Osteoblast (primary cell): ENCODE results near the gene TUBD1. TPM values are rescaled to one million over a fixed set of nuclear protein-coding genes. Genes with fewer than 3 reads are reported as not detected.
A peak's percentile ranks its signal among the peaks of the same experiment; 100 is the strongest.
"Not testable (repeated sequence)": the region's sequence is repeated elsewhere in the genome, so short reads cannot be mapped to it uniquely, and the experiment has no call there.

Experiments
- DNase-seq: peaks from one replicate; pipeline ENCODE4 v3.0.0; 2011; ENCODE audit warnings: low spot score, mixed read lengths; ENCODE audit not compliant: insufficient read length; ENCODE audit errors: missing footprints
- H2AFZ ChIP-seq: 2 replicates; pipeline ENCODE4 v1.6.0; 2011; ENCODE audit warnings: mild to moderate bottlenecking, low read length
- H3K27ac ChIP-seq: 2 replicates; pipeline ENCODE4 v1.5.1; 2011; ENCODE audit warnings: mild to moderate bottlenecking, low read depth, low read length, moderate library complexity
- H3K27me3 ChIP-seq: 2 replicates; pipeline ENCODE4 v1.6.0; 2012; ENCODE audit warnings: mild to moderate bottlenecking, control low read depth, inconsistent platforms, low read length, moderate library complexity; ENCODE audit not compliant: insufficient read depth
- H3K36me3 ChIP-seq: 2 replicates; pipeline ENCODE4 v1.5.1; 2011; ENCODE audit warnings: mild to moderate bottlenecking, low read length, control low read depth, moderate library complexity; ENCODE audit not compliant: insufficient read depth
- H3K4me1 ChIP-seq: 2 replicates; pipeline ENCODE4 v1.5.1; 2011; ENCODE audit warnings: mild to moderate bottlenecking, low read length, control low read depth, moderate library complexity; ENCODE audit not compliant: insufficient read depth
- H3K4me2 ChIP-seq: 2 replicates; pipeline ENCODE4 v1.6.0; 2011; ENCODE audit warnings: mild to moderate bottlenecking, low read length; ENCODE audit not compliant: insufficient read depth
- H3K4me3 ChIP-seq: fragments of 200-600 bp; sonication (generic); 3 replicates; pipeline ENCODE4 v1.5.1; 2012; ENCODE audit warnings: mild to moderate bottlenecking, low read length, inconsistent platforms; ENCODE audit not compliant: insufficient read depth
- H3K79me2 ChIP-seq: 2 replicates; pipeline ENCODE4 v1.6.0; 2012; ENCODE audit warnings: mild to moderate bottlenecking, low read length, control low read depth, inconsistent platforms; ENCODE audit not compliant: insufficient read depth
- H3K9me3 ChIP-seq: 2 replicates; pipeline ENCODE4 v1.5.1; 2011; ENCODE audit warnings: low read depth, low read length, control low read depth
- H4K20me1 ChIP-seq: 2 replicates; pipeline ENCODE4 v1.6.0; 2012; ENCODE audit warnings: mild to moderate bottlenecking, low read length, control low read depth; ENCODE audit not compliant: insufficient read depth
- CTCF ChIP-seq: IDR thresholded peaks from 2 replicates; pipeline ENCODE4 v1.5.1; 2011; ENCODE audit warnings: mild to moderate bottlenecking, low read depth, low read length, moderate library complexity; ENCODE audit errors: extremely low read depth
- total RNA-seq: library from RNA; depleted of rRNA; stranded (reverse); fragments of >200 nt; gene quantifications from 2 replicates; pipeline ENCODE4 v1.2.3, GENCODE V29; 2012

The TUBD1 gene
- total RNA-seq: 4.0 and 4.4 TPM in 2 replicates

- peaks cover 55% of the 10 kb centered on the region for H3K79me2 ChIP-seq
- no peaks in the 10 kb centered on the region for H3K36me3 ChIP-seq
- DNase-seq: peak; percentile 98
- H3K4me3 ChIP-seq: peak within 1 kb of the TSS; percentile 81
- H2AFZ ChIP-seq: peak within 1 kb of the TSS; percentile 83
- peak within 1 kb of the TSS; percentile 59 for H3K27ac ChIP-seq
- peaks cover 11% of the 10 kb centered on the region for H4K20me1 ChIP-seq
- no peaks in the 10 kb centered on the region for H3K9me3 ChIP-seq
- H3K4me1 ChIP-seq: peaks cover 28% of the 10 kb centered on the region
- H3K4me2 ChIP-seq: peak within 1 kb of the TSS; percentile 82
- no peaks in the 10 kb centered on the region for H3K27me3 ChIP-seq
- no peak for TF ChIP-seq CTCF
Observed at GRCh38 chr17:59892924-59893675, at the start of gene TUBD1, which contains the start of gene RPS6KB1. TSS of gene TUBD1 (minus strand) at chr17:59892943. CDS start at chr17:59891002, 1,941 bp downstream. TSS of gene RPS6KB1 (plus strand) at chr17:59893121. CDS start at chr17:59893185, 64 bp downstream.

GRCh38 chr17:59941131-59941530 lies 48.4 kb upstream of the TUBD1 start:
- Histone ChIP-seq H4K20me1 (no peaks in the 10 kb centered on the region), H3K79me2 (no peaks in the 10 kb centered on the region), H3K27me3 (no peaks in the 10 kb centered on the region), H3K36me3 (peaks cover 42% of the 10 kb centered on the region), H3K9me3 (no peaks in the 10 kb centered on the region), H3K4me3 (no peak overlapping the region), H3K4me2 (no peak overlapping the region), H2AFZ (no peak overlapping the region), H3K4me1 (no peaks in the 10 kb centered on the region), H3K27ac (no peak overlapping the region)
- no peak for TF ChIP-seq CTCF
- DNase-seq: peak; percentile 8

- not testable (repeated sequence) for DNase-seq
Observed at GRCh38 chr17:59940697-59941096, 48.0 kb upstream of the TUBD1 start.

GRCh38 chr17:59933317-59933716 lies 40.6 kb upstream of the TUBD1 start:
- not testable (repeated sequence) for H3K27ac ChIP-seq, H3K79me2 ChIP-seq, H4K20me1 ChIP-seq, H2AFZ ChIP-seq, H3K4me1 ChIP-seq, H3K9me3 ChIP-seq, H3K4me2 ChIP-seq, DNase-seq, H3K4me3 ChIP-seq, H3K27me3 ChIP-seq
- H3K36me3 ChIP-seq: peaks cover 65% of the 10 kb centered on the region

More at GRCh38 chr17:59940697-59941096, 48.0 kb upstream of the TUBD1 start:
- H3K27me3 ChIP-seq, H3K27ac ChIP-seq, H3K9me3 ChIP-seq, H3K4me3 ChIP-seq, H4K20me1 ChIP-seq, H2AFZ ChIP-seq, H3K4me2 ChIP-seq, H3K4me1 ChIP-seq, H3K79me2 ChIP-seq: not testable (repeated sequence)
- peaks cover 43% of the 10 kb centered on the region for H3K36me3 ChIP-seq

GRCh38 chr17:59930768-59931167 lies 38.0 kb upstream of the TUBD1 start:
- not testable (repeated sequence) for DNase-seq, H3K4me2 ChIP-seq, H3K27ac ChIP-seq, H3K9me3 ChIP-seq, H3K4me1 ChIP-seq, H2AFZ ChIP-seq, H4K20me1 ChIP-seq, H3K27me3 ChIP-seq, H3K4me3 ChIP-seq, H3K79me2 ChIP-seq
- peaks cover 57% of the 10 kb centered on the region for H3K36me3 ChIP-seq

GRCh38 chr17:59930121-59930520 lies 37.4 kb upstream of the TUBD1 start:
- not testable (repeated sequence) for H3K79me2 ChIP-seq, H3K27me3 ChIP-seq, DNase-seq, H3K4me3 ChIP-seq, H3K4me2 ChIP-seq, H3K27ac ChIP-seq, H3K9me3 ChIP-seq, H3K4me1 ChIP-seq, H2AFZ ChIP-seq, H4K20me1 ChIP-seq
- H3K36me3 ChIP-seq: peaks cover 55% of the 10 kb centered on the region

GRCh38 chr17:59920637-59921036 lies 27.9 kb upstream of the TUBD1 start:
- H3K36me3 ChIP-seq: peaks cover 40% of the 10 kb centered on the region
- H3K27me3 ChIP-seq, H3K9me3 ChIP-seq, H2AFZ ChIP-seq, H3K4me1 ChIP-seq, H3K27ac ChIP-seq, H3K4me2 ChIP-seq, H3K4me3 ChIP-seq, H3K79me2 ChIP-seq, DNase-seq, H4K20me1 ChIP-seq: not testable (repeated sequence)
